ENCODE measurements around the gene GNAI2.

Gene GNAI2

GRCh38 chr3:50233176-50233575, 2.8 kb upstream of the GNAI2 start:
- H3K4me3 ChIP-seq (ENCODE audit: low read depth, low read length), result no peak overlapping the region
- TF ChIP-seq CTCF (IDR thresholded peaks at IDR 0.05; ENCODE audit: borderline replicate concordance, insufficient read depth, low read depth, low read length), result no peak

- no peak for TF ChIP-seq CTCF (IDR thresholded peaks at IDR 0.05; ENCODE audit: borderline replicate concordance, insufficient read depth, low read depth, low read length)
- H3K4me3 ChIP-seq (ENCODE audit: low read depth, low read length), result peak overlapping the region; percentile 89
Observed at GRCh38 chr3:50236484-50237132, 604 bp downstream of the GNAI2 start.

GRCh38 chr3:50237133-50237651, 1.2 kb downstream of the GNAI2 start:
- peak overlapping the region; percentile 89 for H3K4me3 ChIP-seq (ENCODE audit: low read depth, low read length)
- TF ChIP-seq CTCF (IDR thresholded peaks at IDR 0.05; ENCODE audit: borderline replicate concordance, insufficient read depth, low read depth, low read length), result no peak

- TF ChIP-seq CTCF (IDR thresholded peaks at IDR 0.05; ENCODE audit: borderline replicate concordance, insufficient read depth, low read depth, low read length), result no peak
- peak overlapping the region; percentile 89 for H3K4me3 ChIP-seq (ENCODE audit: low read depth, low read length)
Observed at GRCh38 chr3:50237754-50238548, 1.9 kb downstream of the GNAI2 start.

GRCh38 chr3:50238549-50239026, 2.6 kb downstream of the GNAI2 start:
- H3K4me3 ChIP-seq (ENCODE audit: low read depth, low read length), result peak overlapping the region; percentile 89
- TF ChIP-seq CTCF (IDR thresholded peaks at IDR 0.05; ENCODE audit: borderline replicate concordance, insufficient read depth, low read depth, low read length), result no peak

GRCh38 chr3:50239649-50240048, 3.6 kb downstream of the GNAI2 start:
- TF ChIP-seq CTCF (IDR thresholded peaks at IDR 0.05; ENCODE audit: borderline replicate concordance, insufficient read depth, low read depth, low read length), result no peak
- H3K4me3 ChIP-seq (ENCODE audit: low read depth, low read length), result no peak overlapping the region

All from GM12875 (cell line).